GM19455 (cell line): ENCODE results near the gene ITPKB.

ENCODE experiments used
- ATAC-seq: cut with Tn5 transposase; IDR thresholded peaks from one replicate; pipeline ENCODE4 v1.9.1; 2021; ENCODE audit not compliant: unreplicated experiment

Gene ITPKB

DNA sequence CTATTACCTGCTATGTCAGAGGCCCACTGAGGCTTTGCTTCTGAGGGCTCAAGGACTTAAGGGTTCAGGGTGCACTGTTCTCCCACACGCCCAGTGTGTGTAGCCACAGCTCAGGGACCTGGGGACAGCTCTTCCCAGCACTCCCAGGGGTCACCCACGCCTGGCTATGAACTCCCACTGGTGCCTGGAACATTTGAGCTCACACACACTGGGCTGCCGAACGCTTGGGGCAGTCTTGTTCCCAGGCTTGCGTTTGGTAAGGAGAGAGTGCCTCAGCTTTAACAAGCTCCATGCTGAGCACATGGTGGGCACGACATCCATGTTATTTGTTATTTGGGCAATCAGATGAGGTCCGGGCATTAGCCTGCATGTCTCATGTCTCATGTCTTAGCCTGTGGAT is 153.0 kb downstream of the ITPKB start:
- no peak for ATAC-seq

DNA sequence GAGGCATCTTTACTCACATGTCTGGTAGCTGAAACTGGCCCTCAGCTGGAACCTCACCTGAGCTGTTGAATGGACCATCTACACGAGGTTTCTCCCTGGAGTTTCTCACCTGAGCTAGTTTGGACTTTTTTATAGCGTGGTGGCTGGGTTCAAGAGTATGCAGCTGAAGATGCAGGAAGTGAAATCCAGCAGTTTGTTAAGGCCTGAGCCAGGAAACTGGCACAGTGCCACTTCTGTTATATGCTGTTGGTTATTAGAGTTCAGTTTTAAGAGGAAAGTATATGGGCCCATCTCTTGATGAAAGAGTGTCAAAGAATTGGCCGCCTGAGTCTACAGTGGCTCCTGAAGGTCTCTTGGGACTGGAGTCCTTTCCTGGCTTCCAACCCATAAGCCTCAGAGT is 154.9 kb downstream of the ITPKB start:
- ATAC-seq, result no peak

GRCh38 chr1:226582966-226583365 is 156.1 kb downstream of the ITPKB start:
- ATAC-seq, result no peak
